ENCODE data around the gene IQGAP1.

DNA sequence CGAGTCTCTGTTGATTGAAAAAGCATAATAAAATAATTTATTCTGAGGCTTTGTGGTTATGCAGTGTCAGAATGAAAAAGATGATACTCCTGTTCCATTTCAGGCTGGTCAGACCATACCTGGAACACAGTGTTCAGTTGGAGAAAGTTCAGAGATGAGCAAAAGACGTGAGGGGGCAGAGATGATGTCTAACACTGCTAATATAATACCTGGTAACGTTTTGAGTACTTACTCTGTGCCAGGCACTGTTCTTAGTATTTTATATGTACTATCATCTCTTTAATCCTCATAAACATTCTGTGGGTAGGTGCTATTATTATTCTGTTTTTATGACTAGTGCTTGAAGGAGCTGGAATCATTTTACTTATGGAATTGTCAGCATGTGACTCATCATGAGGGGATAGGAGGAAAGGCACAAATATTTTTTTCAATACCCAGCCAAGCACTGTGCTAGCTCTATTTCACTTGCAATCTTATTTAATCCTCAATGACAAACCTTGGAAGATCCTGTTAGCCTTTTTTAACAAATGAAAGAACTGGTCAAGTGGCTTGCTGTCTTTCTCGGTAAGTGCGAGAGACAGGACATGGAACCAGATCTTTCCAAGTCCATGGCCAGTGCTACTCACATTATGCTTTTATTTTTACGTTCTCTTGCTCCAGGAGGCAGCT, 31.8 kb downstream of the IQGAP1 start:
- TF ChIP-seq CTCF (conservative IDR thresholded peaks at IDR 0.05; ENCODE audit: low read depth, low read length): no peak
- TF ChIP-seq CEBPB (IDR thresholded peaks at IDR 0.05; ENCODE audit: low read depth, low read length): no peak
- TF ChIP-seq, protein P1, sequence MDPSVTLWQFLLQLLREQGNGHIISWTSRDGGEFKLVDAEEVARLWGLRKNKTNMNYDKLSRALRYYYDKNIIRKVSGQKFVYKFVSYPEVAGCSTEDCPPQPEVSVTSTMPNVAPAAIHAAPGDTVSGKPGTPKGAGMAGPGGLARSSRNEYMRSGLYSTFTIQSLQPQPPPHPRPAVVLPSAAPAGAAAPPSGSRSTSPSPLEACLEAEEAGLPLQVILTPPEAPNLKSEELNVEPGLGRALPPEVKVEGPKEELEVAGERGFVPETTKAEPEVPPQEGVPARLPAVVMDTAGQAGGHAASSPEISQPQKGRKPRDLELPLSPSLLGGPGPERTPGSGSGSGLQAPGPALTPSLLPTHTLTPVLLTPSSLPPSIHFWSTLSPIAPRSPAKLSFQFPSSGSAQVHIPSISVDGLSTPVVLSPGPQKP (IDR thresholded peaks at IDR 0.05; ENCODE audit: borderline replicate concordance, low read depth, low read length): no peak
- TF ChIP-seq MAZ (IDR thresholded peaks at IDR 0.05; ENCODE audit: borderline replicate concordance, low read depth, low read length): no peak
- no peak for TF ChIP-seq POLR2A (IDR thresholded peaks at IDR 0.05; ENCODE audit: low read depth, low read length)
- TF ChIP-seq USF2 (IDR thresholded peaks at IDR 0.05; ENCODE audit: low read depth, low read length): peak; percentile 38; the same call in 1 of the 2 replicates
- TF ChIP-seq RCOR1 (IDR thresholded peaks at IDR 0.05; ENCODE audit: insufficient replicate concordance, low read length): no peak
- TF ChIP-seq FOS (IDR thresholded peaks at IDR 0.05; ENCODE audit: low read depth, low read length): peak; percentile 72
- TF ChIP-seq RAD21 (IDR thresholded peaks at IDR 0.05; ENCODE audit: low read length): no peak
